Testis (tissue), 2 donors: ENCODE data around the gene CNNM2.

ENCODE experiments used
- POLR2A ChIP-seq: fragments of 450-650 bp; IDR thresholded peaks from one replicate; pipeline ENCODE4 v1.6.1; 2017; ENCODE audit warnings: antibody characterized with exemption, mild to moderate bottlenecking, moderate library complexity
- TF ChIP-seq, protein P1 (sequence below), 3 experiments: fragments of 450-650 bp in 2 of 3; fragments of 200-600 bp in 1 of 3; sonication (generic) in 1 of 3; IDR thresholded peaks; one replicate each; pipeline ENCODE4 v1.5.1; 2016 to 2019; ENCODE audit warnings: antibody characterized with exemption in 3 of 3, mild to moderate bottlenecking in 2 of 3, moderate library complexity in 1 of 3

DNA sequence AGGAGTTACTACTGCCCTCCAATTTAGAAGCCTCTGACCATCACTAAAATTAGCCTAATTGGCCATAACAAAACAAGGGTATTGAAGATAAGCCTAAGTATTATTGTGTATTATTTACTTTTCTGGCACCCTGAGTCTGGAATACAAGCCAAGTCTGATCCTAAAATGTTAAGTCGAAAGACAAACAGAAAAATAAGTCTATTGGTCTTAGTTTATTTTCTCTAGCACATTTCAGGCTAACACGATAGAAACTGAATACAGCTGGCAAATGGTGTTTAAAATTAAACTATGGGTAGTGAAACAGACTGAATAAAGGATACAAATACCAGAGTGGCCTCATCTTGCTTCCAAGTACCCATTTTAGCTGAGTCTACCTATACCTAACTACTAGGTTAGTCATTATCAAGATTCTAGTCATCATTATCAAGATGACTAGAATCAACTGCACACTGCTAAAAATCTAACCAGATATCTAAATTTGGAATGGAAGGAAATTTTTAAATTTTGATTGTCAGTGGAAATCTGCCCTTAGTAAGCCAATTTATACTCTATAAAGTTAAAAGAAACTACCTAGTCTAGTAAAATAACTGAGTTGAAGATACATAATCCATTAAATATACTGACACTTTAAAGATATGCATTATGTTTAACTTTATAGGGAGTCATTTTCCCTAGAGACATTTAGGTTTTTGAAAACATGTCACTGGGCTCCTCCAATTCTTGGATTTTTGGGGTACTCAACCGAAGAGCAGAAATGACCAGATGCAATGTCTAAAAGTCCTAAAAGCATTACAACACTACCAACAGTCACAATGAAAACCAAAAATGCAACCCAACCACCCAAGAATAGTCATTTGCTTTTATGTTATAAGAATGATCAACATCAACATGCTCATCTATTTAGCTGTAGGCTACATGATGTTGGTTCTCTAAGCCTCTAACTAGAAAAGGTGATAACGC lies 194.1 kb downstream of the CNNM2 start:
- no peak for TF ChIP-seq POLR2A
- TF ChIP-seq, protein P1, sequence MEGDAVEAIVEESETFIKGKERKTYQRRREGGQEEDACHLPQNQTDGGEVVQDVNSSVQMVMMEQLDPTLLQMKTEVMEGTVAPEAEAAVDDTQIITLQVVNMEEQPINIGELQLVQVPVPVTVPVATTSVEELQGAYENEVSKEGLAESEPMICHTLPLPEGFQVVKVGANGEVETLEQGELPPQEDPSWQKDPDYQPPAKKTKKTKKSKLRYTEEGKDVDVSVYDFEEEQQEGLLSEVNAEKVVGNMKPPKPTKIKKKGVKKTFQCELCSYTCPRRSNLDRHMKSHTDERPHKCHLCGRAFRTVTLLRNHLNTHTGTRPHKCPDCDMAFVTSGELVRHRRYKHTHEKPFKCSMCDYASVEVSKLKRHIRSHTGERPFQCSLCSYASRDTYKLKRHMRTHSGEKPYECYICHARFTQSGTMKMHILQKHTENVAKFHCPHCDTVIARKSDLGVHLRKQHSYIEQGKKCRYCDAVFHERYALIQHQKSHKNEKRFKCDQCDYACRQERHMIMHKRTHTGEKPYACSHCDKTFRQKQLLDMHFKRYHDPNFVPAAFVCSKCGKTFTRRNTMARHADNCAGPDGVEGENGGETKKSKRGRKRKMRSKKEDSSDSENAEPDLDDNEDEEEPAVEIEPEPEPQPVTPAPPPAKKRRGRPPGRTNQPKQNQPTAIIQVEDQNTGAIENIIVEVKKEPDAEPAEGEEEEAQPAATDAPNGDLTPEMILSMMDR (IDR thresholded peaks at IDR 0.05) = no peak
